Hepatocyte (in vitro differentiated cells): ENCODE data around the gene PTPRK. TPM values are rescaled to one million over a fixed set of nuclear protein-coding genes. Genes with fewer than 3 reads are reported as not detected.

Source experiments
- DNase-seq: peaks from one replicate; pipeline ENCODE4 v3.0.0-alpha.2; 2016; ENCODE audit warnings: low spot score
- H2AFZ ChIP-seq: fragments of 200-600 bp; sonication (generic); 2 replicates; pipeline ENCODE4 v1.6.0; 2016; ENCODE audit warnings: antibody characterized with exemption, mild to moderate bottlenecking
- H3K27ac ChIP-seq: fragments of 200-600 bp; sonication (generic); 2 replicates; pipeline ENCODE4 v1.5.1; 2016; ENCODE audit warnings: mild to moderate bottlenecking
- H3K27me3 ChIP-seq: fragments of 200-600 bp; sonication (generic); 2 replicates; pipeline ENCODE4 v1.6.1; 2016
- H3K36me3 ChIP-seq: fragments of 200-600 bp; sonication (generic); replicated peaks from 2 replicates; pipeline ENCODE4 v1.5.1; 2016; ENCODE audit warnings: low read depth; ENCODE audit not compliant: insufficient read depth
- H3K4me1 ChIP-seq: fragments of 200-600 bp; sonication (generic); 2 replicates; pipeline ENCODE4 v1.5.1; 2016; ENCODE audit warnings: mild to moderate bottlenecking, moderate library complexity; ENCODE audit not compliant: insufficient read depth
- H3K4me2 ChIP-seq: fragments of 200-600 bp; sonication (generic); 2 replicates; pipeline ENCODE4 v1.6.0; 2016
- H3K4me3 ChIP-seq: fragments of 200-600 bp; sonication (generic); 2 replicates; pipeline ENCODE4 v1.5.1; 2016; ENCODE audit warnings: mild to moderate bottlenecking
- H3K79me2 ChIP-seq: fragments of 200-600 bp; sonication (generic); 2 replicates; pipeline ENCODE4 v1.6.0; 2017; ENCODE audit warnings: mild to moderate bottlenecking
- H3K9me2 ChIP-seq: fragments of 200-600 bp; sonication (generic); replicated peaks from 2 replicates; pipeline ENCODE4 v1.6.0; 2017; ENCODE audit warnings: mild to moderate bottlenecking; ENCODE audit not compliant: insufficient read depth
- H3K9me3 ChIP-seq: fragments of 200-600 bp; sonication (generic); 2 replicates; pipeline ENCODE4 v1.5.1; 2016; ENCODE audit warnings: low read depth, mild to moderate bottlenecking
- H4K20me1 ChIP-seq: fragments of 200-600 bp; sonication (generic); 2 replicates; pipeline ENCODE4 v1.6.0; 2016; ENCODE audit warnings: mild to moderate bottlenecking; ENCODE audit not compliant: insufficient read depth, poor library complexity, severe bottlenecking
- CTCF ChIP-seq: fragments of 200-600 bp; sonication (generic); IDR thresholded peaks from 2 replicates; pipeline ENCODE4 v1.5.1; 2016; ENCODE audit warnings: antibody characterized with exemption, mild to moderate bottlenecking; ENCODE audit not compliant: poor library complexity
- EZH2 ChIP-seq: fragments of 200-600 bp; sonication (generic); IDR thresholded peaks from 2 replicates; pipeline ENCODE4 v1.6.1; 2016; ENCODE audit warnings: antibody characterized with exemption, mild to moderate bottlenecking, borderline replicate concordance
- EZH2phosphoT487 ChIP-seq: fragments of 200-600 bp; sonication (generic); IDR thresholded peaks from one replicate; pipeline ENCODE4 v1.6.1; 2018; ENCODE audit warnings: antibody characterized with exemption, mild to moderate bottlenecking, low read depth, moderate library complexity; ENCODE audit not compliant: unreplicated experiment, severe bottlenecking
- WGBS: methylation state at CpG from one replicate; pipeline ENCODE4 v1.1.6; 2016; ENCODE audit warnings: low lambda C conversion rate; ENCODE audit errors: missing lambda C conversion rate; 5-methylcytosine and 5-hydroxymethylcytosine counted together
- polyA plus RNA-seq: library from polyadenylated mRNA; unstranded; fragments of >200 nt; fragmentation: Nextera tagmentation; extraction: Ambion mirVana; gene quantifications from 2 replicates; pipeline ENCODE4 v1.2.1, GENCODE V29; 2016
- total RNA-seq: library from RNA; depleted of rRNA; stranded (reverse); fragments of >200 nt; gene quantifications from 2 replicates; pipeline ENCODE4 v1.2.3, GENCODE V29; 2014

The PTPRK gene
- total and polyA plus RNA-seq, 2 experiments from 2014 or later: 42.0 to 80.2 TPM

- Histone ChIP-seq H3K36me3 (no peaks in the 10 kb centered on the region), H3K4me2 (no peak overlapping the region), H3K27me3 (no peaks in the 10 kb centered on the region), H2AFZ (no peak overlapping the region), H3K79me2 (peaks cover 6% of the 10 kb centered on the region), H3K4me1 (peaks cover 8% of the 10 kb centered on the region), H3K27ac (no peak overlapping the region), H3K9me3 (no peaks in the 10 kb centered on the region), H3K9me2 (no peaks in the 10 kb centered on the region), H3K4me3 (no peak overlapping the region), H4K20me1 (no peaks in the 10 kb centered on the region)
- 87% methylated on average over 5 of the region's 5 CpGs for WGBS
- DNase-seq: no peak
- no peak for TF ChIP-seq EZH2phosphoT487
- TF ChIP-seq EZH2: no peak
- no peak for TF ChIP-seq CTCF
Observed at GRCh38 chr6:128526152-128526914, 5.9 kb upstream of the PTPRK start.

- DNase-seq: no peak
- peaks cover 8% of the 10 kb centered on the region for H3K4me1 ChIP-seq
- no peak for TF ChIP-seq EZH2
- TF ChIP-seq CTCF: no peak
- TF ChIP-seq EZH2phosphoT487: no peak
- no peaks in the 10 kb centered on the region for H3K36me3 ChIP-seq
- H3K27me3 ChIP-seq: no peaks in the 10 kb centered on the region
- no peaks in the 10 kb centered on the region for H4K20me1 ChIP-seq
- H3K79me2 ChIP-seq: peaks cover 6% of the 10 kb centered on the region
- no peaks in the 10 kb centered on the region for H3K9me2 ChIP-seq
- WGBS: 79% methylated on average over 2 of the region's 2 CpGs
- H3K4me2 ChIP-seq: no peak overlapping the region
- no peak overlapping the region for H3K4me3 ChIP-seq
- no peaks in the 10 kb centered on the region for H3K9me3 ChIP-seq
- no peak overlapping the region for H3K27ac ChIP-seq
- H2AFZ ChIP-seq: no peak overlapping the region
Observed at GRCh38 chr6:128525406-128525805, 5.0 kb upstream of the PTPRK start.

GRCh38 chr6:128521282-128521632, 858 bp upstream of the PTPRK start:
- Histone ChIP-seq H3K9me3 (no peaks in the 10 kb centered on the region), H3K27me3 (no peaks in the 10 kb centered on the region), H2AFZ (peak overlapping the region; percentile 95), H3K4me3 (peak overlapping the region; percentile 71), H3K36me3 (no peaks in the 10 kb centered on the region), H3K4me2 (peak overlapping the region; percentile 76), H4K20me1 (peaks cover 21% of the 10 kb centered on the region), H3K27ac (peak overlapping the region; percentile 99), H3K4me1 (peaks cover 24% of the 10 kb centered on the region), H3K79me2 (peaks cover 45% of the 10 kb centered on the region), H3K9me2 (no peaks in the 10 kb centered on the region)
- DNase-seq: no peak
- TF ChIP-seq EZH2 (no peak), CTCF (no peak), EZH2phosphoT487 (no peak)
- WGBS: 32% methylated on average over 2 of the region's 2 CpGs
